Endothelial cell (in vitro differentiated cells): Measurements from ENCODE around the gene ELAVL1. TPM values are rescaled to one million over a fixed set of nuclear protein-coding genes. Genes with fewer than 3 reads are reported as not detected.

Experiments
- DNase-seq: peaks from one replicate; pipeline ENCODE4 v3.0.0; 2021; ENCODE audit warnings: low spot score
- H3K27ac Mint-ChIP-seq: one replicate; pipeline ENCODE4 v1.8.0; 2021; ENCODE audit warnings: mixed read lengths, inconsistent platforms; ENCODE audit not compliant: unreplicated experiment
- H3K27me3 Mint-ChIP-seq: one replicate; pipeline ENCODE4 v1.8.0; 2021; ENCODE audit warnings: mild to moderate bottlenecking, moderate library complexity, mixed read lengths, inconsistent platforms; ENCODE audit not compliant: unreplicated experiment
- H3K36me3 Mint-ChIP-seq: one replicate; pipeline ENCODE4 v1.8.0; 2021; ENCODE audit warnings: mild to moderate bottlenecking, low read depth, mixed read lengths, inconsistent platforms; ENCODE audit not compliant: unreplicated experiment
- H3K4me1 Mint-ChIP-seq: one replicate; pipeline ENCODE4 v1.8.0; 2021; ENCODE audit warnings: mild to moderate bottlenecking, mixed read lengths, inconsistent platforms; ENCODE audit not compliant: unreplicated experiment
- H3K4me3 Mint-ChIP-seq: one replicate; pipeline ENCODE4 v1.8.0; 2021; ENCODE audit warnings: mild to moderate bottlenecking, mixed read lengths, inconsistent platforms; ENCODE audit not compliant: unreplicated experiment
- H3K9me3 Mint-ChIP-seq: one replicate; pipeline ENCODE4 v1.8.0; 2021; ENCODE audit warnings: mixed read lengths, inconsistent platforms; ENCODE audit not compliant: unreplicated experiment
- total RNA-seq: library from RNA; stranded (reverse); fragmentation: NEBNext Ultra II Directional; extraction: Animal tissue kit (Norgen Biotek cat#: 25700); gene quantifications from one replicate; pipeline ENCODE4 v1.2.1, GENCODE V29; 2021; ENCODE audit not compliant: unreplicated experiment
- TF ChIP-seq, protein P1 (sequence below): fragments of 200-600 bp; sonication (generic); IDR thresholded peaks from one replicate; pipeline ENCODE4 v1.5.0; 2021; ENCODE audit warnings: antibody characterized with exemption; ENCODE audit not compliant: unreplicated experiment

ELAVL1 gene
- total RNA-seq, 1 donor from 2014 or later, result 135 TPM

DNA sequence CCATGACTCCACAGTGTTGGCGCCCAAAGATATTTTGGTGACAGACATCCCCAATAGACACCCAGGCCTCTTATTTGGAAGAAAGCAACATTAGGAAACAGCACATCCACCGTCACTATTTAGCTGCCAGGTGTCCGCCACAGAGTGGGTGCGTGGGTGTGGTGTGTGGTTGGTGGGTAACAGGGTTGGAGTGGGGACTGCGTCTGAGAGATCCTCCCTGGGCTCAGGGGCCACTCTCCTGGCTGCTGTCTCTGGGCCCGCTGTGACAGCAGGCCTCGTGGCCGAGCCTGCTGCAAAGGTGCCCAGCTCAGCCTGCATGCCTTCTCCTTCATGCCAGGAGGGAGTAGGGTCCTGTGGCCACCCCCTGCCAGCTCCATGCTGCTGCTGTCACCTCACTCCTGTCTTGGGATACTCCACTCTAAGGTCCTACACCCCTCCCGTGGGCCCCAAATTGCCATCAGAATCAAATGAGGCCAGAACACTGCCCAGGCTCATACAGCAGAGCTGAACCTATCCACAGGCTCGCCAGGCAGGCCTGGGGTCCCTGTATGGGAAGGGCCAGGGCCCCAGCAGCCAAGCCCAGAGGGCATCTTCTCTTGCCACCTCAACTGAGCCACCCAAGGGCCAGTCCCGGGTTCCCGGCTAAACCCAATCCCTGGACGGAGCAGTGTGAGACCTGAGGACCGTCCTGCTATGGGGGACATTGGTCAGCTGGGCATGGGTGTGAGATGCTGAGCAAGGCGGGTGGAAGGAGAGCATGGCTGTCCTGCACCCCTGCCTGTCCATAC, 37.2 kb downstream of the ELAVL1 start:
- no peak for DNase-seq
- H3K27me3 Mint-ChIP-seq, result peaks cover 6% of the 10 kb centered on the region
- H3K4me3 Mint-ChIP-seq, result peak overlapping the region; percentile 25
- TF ChIP-seq, protein P1, sequence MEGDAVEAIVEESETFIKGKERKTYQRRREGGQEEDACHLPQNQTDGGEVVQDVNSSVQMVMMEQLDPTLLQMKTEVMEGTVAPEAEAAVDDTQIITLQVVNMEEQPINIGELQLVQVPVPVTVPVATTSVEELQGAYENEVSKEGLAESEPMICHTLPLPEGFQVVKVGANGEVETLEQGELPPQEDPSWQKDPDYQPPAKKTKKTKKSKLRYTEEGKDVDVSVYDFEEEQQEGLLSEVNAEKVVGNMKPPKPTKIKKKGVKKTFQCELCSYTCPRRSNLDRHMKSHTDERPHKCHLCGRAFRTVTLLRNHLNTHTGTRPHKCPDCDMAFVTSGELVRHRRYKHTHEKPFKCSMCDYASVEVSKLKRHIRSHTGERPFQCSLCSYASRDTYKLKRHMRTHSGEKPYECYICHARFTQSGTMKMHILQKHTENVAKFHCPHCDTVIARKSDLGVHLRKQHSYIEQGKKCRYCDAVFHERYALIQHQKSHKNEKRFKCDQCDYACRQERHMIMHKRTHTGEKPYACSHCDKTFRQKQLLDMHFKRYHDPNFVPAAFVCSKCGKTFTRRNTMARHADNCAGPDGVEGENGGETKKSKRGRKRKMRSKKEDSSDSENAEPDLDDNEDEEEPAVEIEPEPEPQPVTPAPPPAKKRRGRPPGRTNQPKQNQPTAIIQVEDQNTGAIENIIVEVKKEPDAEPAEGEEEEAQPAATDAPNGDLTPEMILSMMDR, result no peak
- H3K36me3 Mint-ChIP-seq, result peaks cover 26% of the 10 kb centered on the region
- H3K27ac Mint-ChIP-seq, result no peak overlapping the region
- peaks cover 8% of the 10 kb centered on the region for H3K4me1 Mint-ChIP-seq
- no peaks in the 10 kb centered on the region for H3K9me3 Mint-ChIP-seq

DNA sequence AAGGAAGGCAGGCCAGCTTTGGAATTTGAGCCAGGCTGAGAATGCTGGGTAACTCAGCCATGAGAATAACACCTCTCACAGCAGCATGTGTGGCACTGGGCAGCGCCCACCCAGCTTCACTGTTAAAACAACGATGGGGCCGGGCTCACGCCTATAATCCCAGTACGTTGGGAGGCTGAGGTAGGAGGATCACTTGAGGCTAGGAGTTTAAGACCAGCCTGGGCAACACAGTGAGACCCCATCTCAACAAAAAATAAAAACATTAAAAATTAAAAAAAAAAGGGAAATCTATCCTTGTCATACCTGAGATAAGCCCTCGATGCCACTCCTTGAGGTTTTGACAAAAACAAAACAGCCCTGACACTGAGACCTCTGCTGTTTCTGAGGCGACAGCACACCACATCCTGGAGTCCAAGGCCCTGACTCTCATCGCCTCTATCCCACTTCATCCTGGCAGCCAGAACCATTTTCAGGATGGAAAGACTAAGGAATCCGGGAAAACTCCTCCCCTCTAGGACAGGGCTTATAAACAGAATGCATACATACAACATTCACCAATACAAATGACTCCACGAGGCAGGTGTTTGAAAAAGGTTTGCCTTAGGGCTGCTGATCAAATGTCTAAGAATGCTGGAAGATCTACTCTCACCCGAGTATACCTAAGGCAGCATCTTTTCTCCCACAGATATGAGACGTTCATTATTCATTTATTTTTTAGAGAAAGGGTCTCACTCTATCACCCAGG, 39.3 kb downstream of the ELAVL1 start:
- Mint-ChIP-seq H3K4me3 (peak overlapping the region; percentile 44), H3K9me3 (no peaks in the 10 kb centered on the region), H3K36me3 (peaks cover 35% of the 10 kb centered on the region), H3K4me1 (peaks cover 8% of the 10 kb centered on the region), H3K27me3 (peaks cover 6% of the 10 kb centered on the region), H3K27ac (peak overlapping the region; percentile 45)
- DNase-seq, result no peak
- TF ChIP-seq, protein P1, result no peak

DNA sequence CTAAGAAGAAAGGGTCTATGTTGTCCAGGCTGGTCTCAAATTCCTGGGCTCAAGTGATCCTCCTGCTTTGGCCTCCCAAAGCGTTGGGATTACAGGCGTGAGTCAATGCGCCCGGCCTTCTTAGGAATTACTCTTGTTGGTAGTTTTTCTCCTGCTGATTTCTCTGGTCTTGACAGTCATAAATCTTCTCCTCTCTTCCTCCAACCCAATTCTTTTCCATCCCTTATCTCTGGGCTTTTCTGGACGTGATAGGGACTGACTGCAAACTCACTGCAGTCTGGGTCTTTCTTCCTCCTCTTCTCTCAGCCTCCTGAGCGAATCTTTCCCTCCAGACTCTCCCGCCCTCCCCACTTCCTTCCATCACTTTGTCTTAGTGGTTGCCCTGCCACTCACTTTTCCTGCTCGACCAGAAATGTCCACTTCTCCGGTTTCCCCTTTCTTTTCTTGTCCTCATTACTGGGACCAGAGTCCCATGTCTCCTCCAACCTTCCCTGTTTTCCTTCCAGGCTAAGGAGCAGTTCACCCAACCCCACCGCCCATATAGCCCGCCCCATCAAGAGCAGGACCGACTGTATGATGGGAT, 40.1 kb downstream of the ELAVL1 start:
- TF ChIP-seq, protein P1, result no peak
- H3K9me3 Mint-ChIP-seq, result no peaks in the 10 kb centered on the region
- peak overlapping the region; percentile 34 for H3K27ac Mint-ChIP-seq
- DNase-seq, result no peak
- no peak overlapping the region for H3K4me3 Mint-ChIP-seq
- H3K36me3 Mint-ChIP-seq, result peaks cover 35% of the 10 kb centered on the region
- peaks cover 8% of the 10 kb centered on the region for H3K4me1 Mint-ChIP-seq
- peaks cover 6% of the 10 kb centered on the region for H3K27me3 Mint-ChIP-seq

DNA sequence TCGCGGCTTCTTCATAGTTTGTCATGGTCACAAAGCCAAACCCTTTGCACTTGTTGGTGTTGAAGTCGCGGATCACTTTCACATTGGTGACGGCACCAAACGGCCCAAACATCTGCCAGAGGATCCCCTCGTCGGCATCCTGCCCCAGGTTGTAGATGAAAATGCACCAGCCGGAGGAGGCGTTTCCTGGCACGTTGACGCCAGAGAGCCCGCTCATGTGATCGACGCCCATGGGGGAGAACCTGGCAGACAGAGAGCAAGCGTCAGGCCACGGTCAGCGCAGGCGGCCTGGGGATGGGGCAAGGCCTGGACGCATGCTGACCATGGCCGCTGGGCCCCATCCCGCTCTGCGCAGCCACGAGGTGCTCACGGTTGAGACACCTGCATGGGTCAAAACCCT, 41.9 kb downstream of the ELAVL1 start:
- H3K36me3 Mint-ChIP-seq, result peaks cover 32% of the 10 kb centered on the region
- peak overlapping the region; percentile 48 for H3K27ac Mint-ChIP-seq
- H3K27me3 Mint-ChIP-seq, result peaks cover 6% of the 10 kb centered on the region
- TF ChIP-seq, protein P1, result no peak
- no peak overlapping the region for H3K4me3 Mint-ChIP-seq
- peaks cover 8% of the 10 kb centered on the region for H3K4me1 Mint-ChIP-seq
- H3K9me3 Mint-ChIP-seq, result no peaks in the 10 kb centered on the region
- DNase-seq, result no peak
